Measurements from ENCODE around the gene RABGAP1L.
"Not testable (repeated sequence)": the region's sequence is repeated elsewhere in the genome, so short reads cannot be mapped to it uniquely, and the experiment has no call there.

RABGAP1L gene

GRCh38 chr1:174534789-174535188 is 375.5 kb downstream of the RABGAP1L start (continued):
- TF ChIP-seq TSHZ1 (tag by site-specific recombination; IDR thresholded peaks at IDR 0.05; ENCODE audit: borderline replicate concordance), result no peak

DNA sequence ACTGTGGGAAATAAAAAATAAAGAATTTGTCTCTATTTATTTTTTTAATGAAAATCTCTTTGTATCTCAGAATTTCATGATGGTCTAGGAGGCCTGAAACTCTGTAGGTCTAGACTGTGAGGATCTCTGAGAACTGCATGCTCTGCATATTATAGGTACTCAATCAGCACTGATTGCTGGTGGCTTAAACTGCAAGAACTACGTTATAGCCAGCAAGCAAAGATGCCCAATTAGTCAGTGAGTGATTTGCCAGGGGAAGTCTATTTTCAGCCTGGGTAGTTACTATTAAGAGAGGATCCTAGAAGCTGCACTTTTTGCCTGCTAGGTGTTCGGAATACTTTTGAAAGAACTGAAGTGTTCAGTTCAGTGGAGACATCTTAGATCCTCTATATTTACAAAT is 375.9 kb downstream of the RABGAP1L start:
- Histone ChIP-seq H3K4me3 (ENCODE audit: low read depth, low read length) (no peak overlapping the region), H3K27ac (ENCODE audit: extremely low read depth, low read depth, low read length) (no peak overlapping the region), H3K9me3 (ENCODE audit: control insufficient read depth, insufficient read depth, low read depth, low read length) (no peaks in the 10 kb centered on the region), H3K4me1 (ENCODE audit: control insufficient read depth, insufficient read depth, low read length) (no peaks in the 10 kb centered on the region), H3K36me3 (ENCODE audit: control insufficient read depth in 2 of 2, insufficient read depth in 1 of 2, low read length in 2 of 2) (no peaks in the 10 kb centered on the region)
- no peak for TF ChIP-seq ZNF157 (tag by site-specific recombination; IDR thresholded peaks at IDR 0.05)
- TF ChIP-seq ZNF280C (tag by site-specific recombination; IDR thresholded peaks at IDR 0.05), result no peak
- no peak for TF ChIP-seq ZNF777 (tag by site-specific recombination; IDR thresholded peaks at IDR 0.05; ENCODE audit: borderline replicate concordance)
- TF ChIP-seq, protein P1, sequence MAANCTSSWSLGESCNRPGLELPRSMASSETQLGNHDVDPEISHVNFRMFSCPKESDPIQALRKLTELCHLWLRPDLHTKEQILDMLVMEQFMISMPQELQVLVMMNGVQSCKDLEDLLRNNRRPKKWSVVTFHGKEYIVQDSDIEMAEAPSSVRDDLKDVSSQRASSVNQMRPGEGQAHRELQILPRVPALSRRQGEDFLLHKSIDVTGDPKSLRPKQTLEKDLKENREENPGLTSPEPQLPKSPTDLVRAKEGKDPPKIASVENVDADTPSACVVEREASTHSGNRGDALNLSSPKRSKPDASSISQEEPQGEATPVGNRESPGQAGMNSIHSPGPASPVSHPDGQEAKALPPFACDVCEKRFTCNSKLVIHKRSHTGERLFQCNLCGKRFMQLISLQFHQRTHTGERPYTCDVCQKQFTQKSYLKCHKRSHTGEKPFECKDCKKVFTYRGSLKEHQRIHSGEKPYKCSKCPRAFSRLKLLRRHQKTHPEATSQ (tag by site-specific recombination; IDR thresholded peaks at IDR 0.05), result no peak
- TF ChIP-seq ZNF362 (tag by site-specific recombination; IDR thresholded peaks at IDR 0.05), result no peak
- no peak for TF ChIP-seq ZNF394 (tag by site-specific recombination; IDR thresholded peaks at IDR 0.05; ENCODE audit: borderline replicate concordance)
- no peak for TF ChIP-seq ZSCAN16 (tag by site-specific recombination; IDR thresholded peaks at IDR 0.05)
- TF ChIP-seq ZNF16 (tag by site-specific recombination; IDR thresholded peaks at IDR 0.05; ENCODE audit: low read depth), result no peak
- no peak for TF ChIP-seq ZNF521 (tag by site-specific recombination; IDR thresholded peaks at IDR 0.05)
- no peak for TF ChIP-seq ZNF146 (tag by site-specific recombination; IDR thresholded peaks at IDR 0.05)
- no peak for TF ChIP-seq BCL11B (tag by site-specific recombination; IDR thresholded peaks at IDR 0.05; ENCODE audit: low read depth)
- no peak for TF ChIP-seq ZNF335 (tag by site-specific recombination; conservative IDR thresholded peaks at IDR 0.05)
- TF ChIP-seq TCF7L2 (IDR thresholded peaks at IDR 0.05; ENCODE audit: borderline replicate concordance, low read depth, low read length), result no peak
- no peak for TF ChIP-seq ZNF776 (tag by site-specific recombination; IDR thresholded peaks at IDR 0.05; ENCODE audit: borderline replicate concordance)
- ChIA-PET POLR2A (no interaction called here), CTCF (no interaction called here)

DNA sequence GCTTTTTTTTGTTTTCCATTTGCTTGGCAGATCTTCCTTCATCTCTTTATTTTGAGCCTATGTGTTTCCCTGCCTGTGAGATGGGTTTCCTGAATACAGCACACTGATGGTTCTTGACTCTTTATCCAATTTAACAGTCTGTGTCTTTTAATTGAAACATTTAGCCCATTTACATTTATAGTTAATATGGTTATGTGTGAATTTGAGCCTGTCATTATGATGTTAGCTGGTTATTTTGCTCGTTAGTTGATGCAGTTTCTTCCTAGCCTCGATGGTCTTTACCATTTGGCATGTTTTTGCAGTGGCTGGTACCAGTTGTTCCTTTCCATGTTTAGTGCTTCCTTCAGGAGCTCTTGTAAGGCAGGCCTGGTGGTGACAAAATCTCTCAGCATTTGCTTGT is 384.1 kb downstream of the RABGAP1L start:
- H3K4me3 ChIP-seq (ENCODE audit: low read depth, low read length); H3K36me3 ChIP-seq (ENCODE audit: control insufficient read depth in 2 of 2, insufficient read depth in 1 of 2, low read length in 2 of 2); H3K27ac ChIP-seq (ENCODE audit: extremely low read depth, low read depth, low read length); POLR2A ChIA-PET; H3K4me1 ChIP-seq (ENCODE audit: control insufficient read depth, insufficient read depth, low read length); H3K9me3 ChIP-seq (ENCODE audit: control insufficient read depth, insufficient read depth, low read depth, low read length); CTCF ChIA-PET: not testable (repeated sequence)

All from HEK293 (cell line).